Activated CD4-positive, alpha-beta T cell treated with anti-CD3 and anti-CD28 coated beads, Interleukin-2, amount 50 U/mL, for 4 hours (primary cell): Measurements from ENCODE around the gene PLEKHN1.
"Not testable (repeated sequence)": the region's sequence is repeated elsewhere in the genome, so short reads cannot be mapped to it uniquely, and the experiment has no call there.

ENCODE experiments used
- DNase-seq, 2 experiments: peaks; one replicate each; pipeline ENCODE4 v3.0.0-alpha.2; 2020

Gene PLEKHN1

GRCh38 chr1:942864-943533 lies 23.3 kb upstream of the PLEKHN1 start:
- no peak for DNase-seq

- DNase-seq, result no peak
These were observed 22.5 kb upstream of the PLEKHN1 start for GRCh38 chr1:943545-944340.

GRCh38 chr1:944341-945325 lies 21.6 kb upstream of the PLEKHN1 start:
- no peak for DNase-seq

- DNase-seq, result no peak
These were observed 20.4 kb upstream of the PLEKHN1 start for GRCh38 chr1:945688-946556.

GRCh38 chr1:946811-947210 lies 19.5 kb upstream of the PLEKHN1 start:
- DNase-seq, result not testable (repeated sequence)

GRCh38 chr1:947958-948357 lies 18.3 kb upstream of the PLEKHN1 start:
- no peak for DNase-seq

- DNase-seq, result no peak
These were observed 16.0 kb upstream of the PLEKHN1 start for GRCh38 chr1:950268-950667.

- no peak for DNase-seq
These were observed 15.4 kb upstream of the PLEKHN1 start for GRCh38 chr1:950881-951280.

GRCh38 chr1:951364-951763 lies 14.9 kb upstream of the PLEKHN1 start:
- no peak for DNase-seq

GRCh38 chr1:952201-952600 lies 14.1 kb upstream of the PLEKHN1 start:
- no peak for DNase-seq

- DNase-seq, result no peak
These were observed 13.7 kb upstream of the PLEKHN1 start for GRCh38 chr1:952603-953002.

- no peak for DNase-seq
These were observed 12.6 kb upstream of the PLEKHN1 start for GRCh38 chr1:953524-954320.

GRCh38 chr1:954927-955326 lies 11.4 kb upstream of the PLEKHN1 start:
- DNase-seq, result no peak

GRCh38 chr1:955474-955873 lies 10.8 kb upstream of the PLEKHN1 start:
- DNase-seq, result no peak

GRCh38 chr1:956636-957035 lies 9.6 kb upstream of the PLEKHN1 start:
- DNase-seq, result no peak

- peak; percentile 94 to 97 for DNase-seq
These were observed 7.2 kb upstream of the PLEKHN1 start, which contains the start of gene NOC2L for GRCh38 chr1:958823-959730. TSS of gene NOC2L (minus strand) at chr1:959256. CDS start at chr1:959240, 16 bp downstream.

- no peak for DNase-seq
These were observed 6.4 kb upstream of the PLEKHN1 start for GRCh38 chr1:959731-960362.

GRCh38 chr1:960363-961131 lies 5.7 kb upstream of the PLEKHN1 start, which contains the start of gene KLHL17:
TSS of gene KLHL17 (plus strand) at chr1:960584. CDS start at chr1:960694, 110 bp downstream.
- DNase-seq, result peak; percentile 72 to 75
